GM04503 (cell line): ENCODE measurements around the gene ACTN1.
"Not testable (repeated sequence)": the region's sequence is repeated elsewhere in the genome, so short reads cannot be mapped to it uniquely, and the experiment has no call there.

Source experiments
- DNase-seq: peaks from one replicate; pipeline ENCODE4 v3.0.0-alpha.2; 2012; ENCODE audit warnings: low read depth

ACTN1 gene

DNA sequence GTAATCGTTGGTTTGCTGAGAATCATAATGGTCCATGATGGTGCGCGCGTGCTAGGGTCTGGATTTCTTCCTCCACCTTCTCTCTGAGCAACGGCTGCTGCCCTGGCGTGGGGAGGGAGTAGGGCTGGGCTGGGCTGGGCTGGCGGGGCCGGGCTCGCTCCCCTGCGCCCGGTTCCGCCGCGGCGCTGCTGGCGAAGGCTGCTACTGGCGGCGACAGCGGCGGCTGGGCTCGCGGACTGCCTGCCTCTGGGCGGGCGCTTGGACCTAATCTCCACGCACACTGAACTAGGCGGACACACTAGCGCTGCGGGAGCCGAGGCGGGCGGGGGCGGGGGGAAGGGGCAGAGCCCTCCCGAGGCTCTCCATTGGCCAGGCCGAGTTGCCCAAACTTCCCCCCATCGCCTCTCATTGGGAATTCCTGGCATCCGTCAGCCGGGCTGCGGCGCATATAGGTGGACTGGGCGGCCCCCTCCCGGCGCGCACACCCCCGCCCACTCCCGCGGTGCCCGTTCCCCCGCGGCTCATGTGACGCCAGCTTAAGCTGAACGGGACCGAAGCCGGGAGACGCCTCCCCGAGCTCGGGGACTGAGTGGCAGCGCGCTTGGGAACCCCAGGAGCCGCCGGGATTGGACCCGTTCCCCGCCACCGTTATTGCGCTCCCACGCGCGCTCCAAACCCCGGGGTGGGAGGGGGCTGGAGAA is at the start of gene ACTN1:
Gene ACTN1 (minus strand): TSS at position 282 of the 701 bp plus-strand sequence. CDS start 246 bp downstream, at position 36.
- peak; percentile 90 for DNase-seq

DNA sequence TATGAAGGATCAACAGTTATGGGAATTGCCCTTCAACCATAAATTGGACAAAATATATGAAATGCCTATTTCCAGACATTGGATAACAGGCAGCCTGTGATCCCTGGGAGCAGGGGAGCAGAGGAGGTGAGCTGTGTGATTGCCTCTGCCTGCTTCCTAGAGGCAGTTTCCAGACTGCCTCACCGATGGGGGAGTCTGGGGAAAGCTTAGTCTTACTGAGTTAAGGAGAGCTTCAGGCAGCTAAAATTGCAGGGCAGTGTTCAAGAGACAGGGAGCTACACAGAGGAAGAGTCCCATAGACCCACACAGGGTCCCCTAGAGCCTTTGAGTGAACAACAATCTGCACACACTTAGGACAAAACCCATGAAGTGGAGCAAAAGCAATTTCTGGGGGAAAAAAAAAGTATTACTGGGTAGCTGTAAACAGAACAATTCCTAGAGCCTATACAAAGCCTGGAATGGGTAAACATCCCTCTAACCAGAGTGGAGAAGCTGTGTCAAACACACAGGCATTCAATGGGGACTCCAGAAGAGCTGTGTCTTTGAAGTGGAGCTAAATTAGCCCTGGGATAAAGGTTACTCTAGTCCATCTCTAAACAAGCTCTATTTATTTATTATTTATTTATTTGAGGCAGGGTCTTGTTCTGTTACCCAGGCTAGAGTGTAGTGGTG is 48.3 kb upstream of the ACTN1 start:
- no peak for DNase-seq

DNA sequence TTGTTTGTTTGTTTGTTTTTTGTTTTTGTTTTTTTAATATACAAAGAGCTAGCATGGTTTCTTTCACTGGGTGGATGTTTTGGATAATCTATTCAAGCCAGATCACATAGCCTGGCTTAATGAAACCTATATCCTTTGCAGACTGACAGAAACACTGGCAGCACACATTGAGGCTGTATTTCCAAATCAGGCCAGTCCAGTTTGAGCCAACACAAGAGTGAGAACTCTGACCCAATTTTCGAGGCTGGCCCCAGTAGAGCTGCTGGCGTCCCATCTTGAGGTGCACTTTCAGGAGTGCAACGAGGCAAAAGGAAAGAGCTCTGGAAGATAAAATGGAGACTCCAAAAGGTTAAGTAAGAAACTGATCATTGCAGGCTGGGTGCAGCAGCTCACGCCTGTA is 43.9 kb upstream of the ACTN1 start:
- no peak for DNase-seq

DNA sequence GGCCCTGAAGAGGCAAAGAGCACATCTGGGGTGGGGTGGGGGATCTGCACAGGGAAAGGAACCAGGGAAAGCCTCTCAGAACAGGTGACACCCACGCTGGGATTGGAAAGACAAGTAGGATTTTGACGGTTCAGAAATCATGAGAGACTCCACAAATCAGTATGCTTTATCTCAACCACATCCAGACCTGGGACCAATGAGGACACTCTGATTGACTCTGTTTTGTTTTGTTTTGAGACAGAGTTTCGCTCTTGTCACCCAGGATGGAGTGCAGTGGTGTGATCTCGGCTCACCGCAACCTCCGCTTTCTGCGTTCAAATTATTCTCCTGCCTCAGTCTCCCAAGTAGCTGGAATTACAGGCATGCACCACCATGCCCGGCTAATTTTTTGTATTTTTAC is 43.0 kb upstream of the ACTN1 start:
- DNase-seq = not testable (repeated sequence)

DNA sequence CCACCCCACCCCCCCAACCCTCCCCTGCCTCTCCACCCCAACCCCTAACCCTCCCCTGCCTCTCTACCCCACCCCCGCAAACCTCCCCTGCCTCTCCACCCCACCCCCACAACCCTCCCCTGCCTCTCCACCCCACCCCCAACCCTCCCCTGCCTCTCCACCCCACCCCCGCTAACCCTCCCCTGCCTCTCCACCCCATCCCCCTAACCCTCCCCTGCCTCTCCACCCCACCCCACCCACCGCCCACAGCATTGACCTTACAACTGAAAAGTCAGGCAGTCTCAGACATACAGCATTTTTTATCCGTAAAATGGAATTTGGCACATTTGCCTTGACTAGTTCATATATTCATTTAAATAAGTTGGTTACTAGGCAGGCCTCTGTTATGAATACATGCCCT is 38.6 kb upstream of the ACTN1 start:
- DNase-seq = no peak

DNA sequence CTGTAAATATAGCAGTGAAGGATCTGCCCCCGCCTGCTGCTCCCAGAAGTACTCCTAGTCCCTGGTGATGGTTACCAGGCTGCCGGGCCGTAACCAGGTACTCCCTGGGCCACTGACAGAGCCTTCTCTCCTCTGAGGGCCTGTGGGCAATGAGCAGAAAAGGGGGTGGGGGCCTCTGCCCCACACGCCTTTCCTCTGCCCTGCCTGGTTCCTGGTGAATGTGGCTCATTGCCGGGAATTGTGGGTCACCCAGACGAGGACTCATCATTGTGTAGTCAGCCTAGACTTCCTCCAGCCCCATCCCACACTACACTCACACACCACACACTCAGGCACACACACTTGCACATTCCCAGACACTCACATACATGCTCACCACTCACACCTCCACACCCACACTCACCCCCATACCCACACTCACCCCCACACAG is 35.7 kb upstream of the ACTN1 start:
- DNase-seq = no peak

DNA sequence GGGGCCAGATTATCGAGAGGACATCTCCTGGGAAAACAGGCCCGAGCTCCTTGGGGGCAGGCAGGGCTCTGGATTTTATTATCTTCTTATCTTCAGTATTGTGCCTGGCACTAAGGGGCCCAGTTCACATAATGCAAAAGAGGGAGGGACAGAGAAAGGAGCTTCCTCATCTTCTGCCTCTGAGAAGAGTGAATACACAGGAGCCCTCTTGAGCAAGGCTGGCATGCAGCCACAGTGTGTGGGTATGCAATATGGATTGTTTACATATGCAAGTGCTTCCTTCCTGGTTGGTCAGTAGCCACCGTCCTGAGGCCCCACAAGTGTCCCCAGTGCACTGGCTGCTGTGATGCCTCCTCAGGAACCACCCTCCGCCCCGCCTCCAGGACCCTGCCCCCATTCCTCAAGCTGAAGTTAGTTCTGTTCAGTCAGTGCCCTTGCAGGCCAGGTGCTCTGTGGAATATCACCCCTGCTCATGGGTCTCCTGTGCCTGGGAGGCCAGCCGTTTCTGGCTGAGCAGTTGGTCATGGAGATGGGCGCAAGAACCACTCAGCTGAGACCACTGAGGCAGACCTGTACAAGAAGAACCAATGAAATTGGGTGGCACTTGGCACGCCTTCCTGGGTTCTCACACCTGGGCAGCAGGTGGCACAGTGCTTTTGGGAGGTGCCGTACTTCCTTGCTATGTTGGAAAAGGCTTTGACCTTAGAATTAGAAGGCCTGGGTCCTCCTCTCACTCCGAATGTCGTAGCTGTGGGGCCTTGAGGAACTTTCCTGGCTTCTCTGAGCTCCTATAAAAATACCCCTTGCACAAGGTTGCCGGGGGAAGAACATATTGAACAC is 35.1 kb upstream of the ACTN1 start:
- no peak for DNase-seq

DNA sequence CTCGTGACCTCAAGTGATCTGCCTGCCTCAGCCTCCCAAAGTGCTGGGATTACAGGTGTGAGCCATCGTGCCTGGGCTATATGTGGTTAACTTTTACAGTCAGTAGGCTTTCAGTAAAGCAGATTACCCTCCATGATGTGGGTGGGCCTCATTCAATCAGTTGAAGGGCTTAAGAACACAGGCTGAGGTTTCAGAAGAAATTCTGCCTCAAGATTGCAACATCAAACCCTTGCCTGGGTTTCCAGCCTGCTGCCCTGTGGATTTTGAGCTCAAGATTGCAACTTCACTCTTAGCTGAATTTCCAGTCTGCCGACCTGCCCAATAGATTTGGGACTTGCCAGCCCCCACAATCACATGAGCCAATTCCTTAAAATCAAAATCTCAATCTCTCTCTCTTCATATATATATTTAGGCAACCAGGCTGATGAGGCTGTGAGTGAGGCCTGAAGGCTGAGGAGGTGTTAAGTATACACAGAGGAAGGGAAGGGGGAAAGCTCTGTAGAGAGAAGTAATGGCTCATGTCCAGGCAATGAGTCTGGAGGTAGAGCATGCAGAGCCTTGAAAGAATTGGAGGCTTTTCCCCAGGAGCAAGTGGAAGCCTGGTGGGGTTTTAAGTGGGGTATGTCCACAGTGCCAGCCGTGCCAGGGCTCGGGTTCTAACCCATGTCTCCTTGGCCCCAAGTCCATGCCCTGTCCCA is 33.3 kb upstream of the ACTN1 start:
- DNase-seq = no peak

DNA sequence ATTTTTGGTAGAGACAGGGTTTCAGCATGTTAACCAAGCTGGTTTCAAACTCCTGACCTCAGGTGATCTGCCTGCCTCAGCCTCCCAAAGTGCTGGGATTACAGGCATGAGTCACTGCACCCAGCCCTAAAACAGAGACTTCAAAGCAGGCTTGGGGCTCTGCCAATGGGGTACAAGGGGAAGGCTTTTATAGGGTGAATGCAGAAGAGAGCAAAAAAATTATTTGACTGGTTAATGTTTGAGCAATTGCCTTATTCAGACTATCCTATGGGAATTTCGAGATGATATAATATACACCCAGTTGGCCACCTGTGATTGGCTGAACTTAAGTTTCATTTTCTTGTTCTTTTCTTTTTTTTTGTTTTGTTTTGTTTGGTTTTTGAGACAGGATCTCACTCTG is 31.5 kb upstream of the ACTN1 start:
- DNase-seq = no peak

DNA sequence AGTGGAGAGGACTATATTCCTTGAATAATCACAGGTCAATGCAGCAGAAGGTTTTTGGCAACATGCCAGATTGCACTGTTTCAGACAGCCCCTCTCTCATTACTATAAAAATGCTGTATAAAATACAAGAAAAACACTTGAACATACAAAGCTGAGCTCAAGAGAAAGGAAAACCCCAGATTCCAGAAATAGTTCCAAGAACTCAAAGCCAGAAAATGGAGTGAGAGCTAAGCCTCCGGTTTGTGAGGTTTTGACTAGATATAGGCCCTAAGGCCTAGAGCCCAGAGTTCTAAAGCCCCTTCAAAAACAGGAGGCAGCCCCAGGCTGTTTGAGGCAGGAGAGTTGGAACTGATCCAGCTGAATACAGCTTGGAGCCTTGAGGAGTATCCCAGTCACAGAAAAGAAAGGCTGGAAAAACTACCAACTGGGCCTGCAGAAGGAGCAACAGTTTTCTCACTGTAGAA is 29.4 kb upstream of the ACTN1 start:
- no peak for DNase-seq

DNA sequence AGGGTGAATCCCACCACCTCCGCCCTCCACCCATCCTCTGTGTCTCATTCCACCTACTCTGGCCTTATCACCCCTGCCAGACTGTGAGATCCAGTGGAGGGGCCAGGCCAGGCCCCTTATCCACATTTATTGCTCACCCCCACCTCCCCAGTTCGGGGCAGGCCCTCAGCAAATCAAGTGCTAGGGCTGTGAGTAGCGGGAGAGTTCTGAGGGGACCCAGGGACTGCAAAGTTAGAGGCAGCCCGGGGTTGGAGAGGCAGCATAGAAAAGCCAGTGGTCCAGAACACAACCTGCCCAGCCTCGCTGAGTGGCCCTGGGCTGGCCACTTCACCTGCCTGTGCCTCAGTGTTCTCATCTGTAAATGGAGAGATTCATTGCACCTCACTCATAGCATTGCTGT is 27.2 kb upstream of the ACTN1 start:
- DNase-seq = no peak

DNA sequence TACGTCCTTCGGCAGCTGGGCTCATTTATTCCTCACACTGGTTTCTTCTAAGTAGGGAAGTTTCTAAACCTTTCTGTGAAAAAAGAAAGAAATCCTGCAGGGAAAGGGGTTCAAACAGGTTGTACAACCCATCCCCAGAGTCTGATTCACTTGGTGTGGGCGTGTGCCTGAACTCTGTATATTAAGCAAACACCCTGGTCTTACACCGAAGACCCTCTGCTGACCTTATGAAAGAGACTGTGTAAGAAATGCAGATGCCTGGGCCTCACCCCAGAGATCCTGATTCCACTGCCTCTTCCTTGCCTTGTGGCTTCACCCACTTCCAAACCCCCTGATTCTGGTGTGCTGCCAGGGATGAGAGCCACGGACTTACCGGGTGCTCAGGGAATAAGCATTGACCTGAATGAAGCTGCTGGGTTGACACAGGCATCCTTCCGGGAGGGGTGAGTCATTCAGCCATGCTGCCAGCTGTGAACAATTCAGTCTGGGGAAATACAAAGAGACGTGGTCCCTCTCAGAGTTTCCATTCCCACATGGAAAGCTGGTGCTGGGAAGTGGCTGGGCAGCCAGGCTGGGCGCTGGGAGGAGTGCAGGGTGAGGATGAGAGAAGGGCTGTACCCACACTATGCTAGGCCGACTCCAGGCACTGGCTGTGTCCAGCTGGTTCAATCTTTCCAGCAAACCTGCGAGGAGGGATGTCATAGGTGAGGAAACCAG is 26.5 kb upstream of the ACTN1 start:
- peak; percentile 80 for DNase-seq

DNA sequence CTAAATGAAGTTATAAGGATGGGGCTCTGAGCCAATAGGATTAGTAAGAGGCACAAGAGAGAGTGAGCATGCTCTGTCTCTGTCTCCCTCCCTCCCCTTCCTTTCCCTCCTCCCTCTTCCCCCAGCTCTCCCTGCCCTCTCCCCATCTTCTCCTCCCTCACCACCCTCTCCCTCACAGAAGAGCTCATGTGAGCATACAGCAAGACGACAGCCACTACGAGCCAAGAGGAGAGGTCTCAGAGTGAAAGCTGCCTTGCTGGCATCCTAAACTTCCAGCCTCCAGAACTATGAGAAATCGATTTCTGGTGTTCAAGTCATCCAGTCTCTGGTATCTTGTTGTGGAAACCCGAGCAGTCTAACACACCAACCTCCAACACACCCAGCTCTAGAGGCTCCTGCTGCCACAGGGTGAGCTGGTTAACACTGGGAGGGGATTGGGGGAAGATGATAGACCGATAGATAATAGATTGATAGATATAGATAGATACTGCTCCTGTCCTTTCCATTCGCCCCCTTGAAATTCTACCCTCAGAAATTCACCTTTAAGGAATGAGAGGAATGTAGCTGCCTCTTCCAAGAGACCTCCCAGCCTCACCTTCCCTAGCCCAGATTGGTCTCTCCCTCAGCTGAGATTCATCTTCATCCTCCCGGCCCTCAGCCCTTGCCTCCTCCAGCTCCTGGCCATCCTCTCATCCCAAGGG is 25.8 kb upstream of the ACTN1 start:
- DNase-seq = no peak

DNA sequence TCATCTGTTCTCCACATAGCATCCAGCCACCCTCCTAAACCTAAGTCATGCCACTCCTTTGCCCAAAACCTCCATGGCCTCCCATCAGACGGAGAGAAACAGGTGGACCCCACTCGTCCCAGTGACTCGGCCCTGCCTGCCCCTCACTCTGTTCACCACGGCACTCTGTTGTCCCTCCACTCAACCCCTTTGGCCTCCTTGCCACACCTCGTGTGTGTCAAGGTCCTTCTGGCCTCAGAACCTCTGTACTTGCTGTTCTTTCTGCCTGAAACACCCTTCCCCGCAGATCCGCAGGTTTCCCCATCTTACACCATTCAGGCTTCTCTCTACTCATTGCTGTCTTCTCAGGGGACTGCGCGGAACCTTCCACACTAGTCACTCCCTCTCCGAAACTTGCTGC is 24.5 kb upstream of the ACTN1 start:
- no peak for DNase-seq

DNA sequence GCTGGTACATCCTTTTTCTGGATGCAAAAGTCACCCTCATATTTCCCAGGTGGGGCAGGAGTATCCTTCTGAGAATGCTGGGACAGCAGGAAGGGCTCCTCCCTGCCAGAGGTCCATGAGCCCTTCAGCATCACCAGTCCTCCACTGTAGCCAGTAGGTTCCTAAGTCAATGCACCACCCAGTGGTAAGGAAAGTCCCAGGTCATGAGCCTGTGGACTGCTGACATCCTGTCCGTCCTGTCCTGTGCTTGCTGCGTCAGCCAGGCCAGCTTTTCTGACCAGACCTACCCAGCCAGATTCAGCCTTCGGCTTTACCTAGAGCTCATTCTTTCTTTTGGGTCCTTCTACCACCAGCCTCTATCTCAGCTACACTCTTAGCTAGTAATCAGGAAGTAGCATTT is 23.0 kb upstream of the ACTN1 start:
- no peak for DNase-seq

DNA sequence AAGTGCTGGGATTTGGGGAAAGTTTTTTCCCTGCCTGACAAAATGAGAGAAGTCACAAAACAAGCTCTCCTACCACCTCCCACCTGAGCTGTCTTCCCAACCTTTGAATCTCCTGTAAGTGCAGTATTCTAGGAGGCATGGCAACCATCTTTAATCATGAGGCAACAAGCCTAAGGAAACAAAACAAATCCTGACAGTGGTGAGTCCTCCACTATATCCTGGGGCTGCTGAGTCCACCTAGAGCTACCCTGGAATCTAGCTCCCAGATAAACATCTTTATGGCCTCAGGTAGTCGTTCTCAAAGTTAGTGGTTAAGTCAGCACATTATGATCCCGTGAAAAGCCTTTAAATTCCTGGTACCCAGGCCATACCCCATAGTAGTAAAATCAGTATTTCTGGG is 22.3 kb upstream of the ACTN1 start:
- DNase-seq = no peak

DNA sequence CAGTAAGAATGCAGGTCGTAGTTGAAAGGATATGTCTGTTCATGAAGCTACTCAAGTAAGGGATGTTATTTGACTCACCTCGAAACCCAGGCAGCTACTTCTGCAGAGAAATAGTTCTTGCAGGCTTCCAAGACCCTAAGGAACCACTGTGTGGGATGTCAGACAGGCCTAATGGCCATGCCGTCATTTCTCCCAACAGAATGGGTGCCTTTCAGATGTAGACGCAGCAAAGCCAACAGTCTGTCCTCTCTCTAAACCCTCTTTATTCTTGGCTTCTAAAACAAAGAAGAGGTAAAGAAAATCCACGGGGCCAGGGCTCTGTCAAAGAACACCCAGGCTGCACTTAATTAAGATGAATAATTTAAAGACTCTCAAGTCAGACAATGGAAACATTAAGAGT is 19.0 kb upstream of the ACTN1 start:
- no peak for DNase-seq

DNA sequence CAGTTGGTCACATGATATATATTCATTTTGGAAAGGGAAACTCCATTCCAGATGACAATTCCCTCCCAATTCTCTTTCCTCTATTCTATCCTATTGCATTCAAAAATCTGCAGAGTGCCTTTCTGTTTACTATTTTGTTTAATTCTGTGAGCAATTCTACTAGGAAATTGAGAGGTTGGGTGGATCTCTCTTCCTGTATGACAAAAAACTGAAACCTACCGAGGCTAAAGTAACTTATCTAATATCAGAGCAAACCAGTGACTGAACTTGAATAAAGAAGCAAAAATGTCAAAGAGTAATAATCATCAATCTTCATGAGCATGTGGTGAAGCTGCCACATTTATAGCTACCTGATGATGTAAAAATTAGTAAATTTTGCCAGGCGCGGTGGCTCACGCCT is 16.6 kb upstream of the ACTN1 start:
- no peak for DNase-seq

DNA sequence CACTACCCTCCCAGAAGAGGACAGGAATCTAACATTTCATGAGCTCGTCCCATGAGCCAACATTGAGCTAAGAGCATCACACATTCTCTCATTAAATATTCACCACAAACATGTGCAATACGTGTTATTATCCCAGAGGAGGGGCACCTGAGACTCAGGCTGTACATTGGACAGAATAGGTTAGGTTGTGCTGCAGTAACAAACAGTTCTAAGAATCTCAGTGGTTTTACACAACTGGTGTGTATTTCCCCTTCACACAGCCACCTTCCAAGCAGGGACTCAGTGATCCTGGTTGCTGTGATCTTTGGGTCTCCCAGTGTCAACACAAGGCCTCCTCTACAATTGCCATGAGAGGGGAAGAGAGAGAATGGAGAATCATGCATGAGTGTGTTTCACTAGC is 15.0 kb upstream of the ACTN1 start:
- no peak for DNase-seq

DNA sequence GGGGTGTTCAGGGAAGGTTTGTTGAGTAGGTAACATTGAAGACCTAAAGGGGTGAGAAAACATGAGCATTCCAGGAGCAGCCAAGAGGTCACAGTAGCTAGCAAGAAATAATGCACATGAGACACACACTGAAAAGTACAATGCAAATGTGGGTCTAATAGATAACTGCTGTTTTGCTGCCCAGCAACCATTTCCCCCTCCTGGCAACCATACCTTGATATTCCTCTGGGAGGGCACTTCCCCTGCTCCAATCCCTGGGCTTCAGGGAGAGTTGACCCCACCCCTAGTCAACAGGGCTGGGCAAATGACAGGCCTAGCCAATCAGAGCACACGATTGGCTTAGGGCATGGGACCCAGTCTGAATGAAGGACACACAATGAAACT is 8.5 kb upstream of the ACTN1 start:
- no peak for DNase-seq
